ENCODE data around the gene PNKD.
"Not testable (repeated sequence)": the region's sequence is repeated elsewhere in the genome, so short reads cannot be mapped to it uniquely, and the experiment has no call there.

The PNKD gene

GRCh38 chr2:218291318-218292047 lies 21.2 kb downstream of the PNKD start:
- DNase-seq (ENCODE audit: low read depth, low spot score): no peak

DNA sequence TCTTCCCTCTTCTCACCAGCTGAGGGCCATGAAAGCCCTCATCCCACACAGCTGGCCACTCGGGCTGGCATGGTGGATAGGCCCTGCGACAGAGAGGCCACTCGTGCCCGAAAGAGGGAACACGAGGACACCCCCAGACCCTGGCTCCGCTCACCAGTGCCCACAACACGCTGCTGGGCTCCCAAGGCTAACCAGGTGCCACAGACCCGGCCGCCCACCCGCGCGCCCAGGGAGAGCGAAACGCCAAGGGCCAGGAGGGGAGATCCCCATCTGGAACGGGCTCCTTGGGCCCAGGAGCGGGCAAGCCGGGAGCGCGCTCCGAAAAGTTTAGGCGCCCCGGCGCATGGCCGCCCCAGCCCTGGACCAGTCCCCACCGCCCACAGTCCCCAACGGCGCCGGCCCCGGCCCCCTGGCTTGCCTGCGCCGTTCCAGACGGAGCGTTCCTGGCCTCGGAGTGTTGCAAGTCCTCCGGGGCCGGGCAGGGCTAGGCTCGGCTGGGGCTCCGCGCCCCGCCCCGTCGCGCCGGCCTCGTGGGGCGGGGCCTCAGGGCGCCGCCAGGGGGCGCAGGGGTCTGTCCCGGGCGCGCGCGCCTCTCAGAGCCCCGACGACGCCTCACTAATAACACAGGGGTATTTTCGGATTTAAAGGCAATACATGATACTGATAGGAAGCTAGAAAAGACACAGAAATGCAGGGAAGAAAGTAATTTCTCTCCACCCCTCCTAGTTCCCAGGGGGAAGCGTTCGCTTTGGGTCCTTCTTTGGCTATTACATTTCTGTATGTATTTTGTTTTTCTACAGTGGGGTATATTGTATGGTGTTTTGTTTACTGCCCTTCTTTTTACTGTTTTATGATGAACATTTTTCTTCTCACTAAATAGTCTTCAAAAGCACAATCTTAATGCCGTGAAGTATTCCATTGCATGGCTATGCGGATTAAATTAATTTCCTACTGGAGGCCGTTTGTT lies 22.0 kb downstream of the PNKD start, which contains the start of gene TMBIM1:
Gene TMBIM1 (minus strand): TSS at position 456 of the 967 bp plus-strand sequence. CDS start 10,362 bp downstream, outside the sequence.
- DNase-seq (ENCODE audit: low read depth, low spot score): peak; percentile 32

DNA sequence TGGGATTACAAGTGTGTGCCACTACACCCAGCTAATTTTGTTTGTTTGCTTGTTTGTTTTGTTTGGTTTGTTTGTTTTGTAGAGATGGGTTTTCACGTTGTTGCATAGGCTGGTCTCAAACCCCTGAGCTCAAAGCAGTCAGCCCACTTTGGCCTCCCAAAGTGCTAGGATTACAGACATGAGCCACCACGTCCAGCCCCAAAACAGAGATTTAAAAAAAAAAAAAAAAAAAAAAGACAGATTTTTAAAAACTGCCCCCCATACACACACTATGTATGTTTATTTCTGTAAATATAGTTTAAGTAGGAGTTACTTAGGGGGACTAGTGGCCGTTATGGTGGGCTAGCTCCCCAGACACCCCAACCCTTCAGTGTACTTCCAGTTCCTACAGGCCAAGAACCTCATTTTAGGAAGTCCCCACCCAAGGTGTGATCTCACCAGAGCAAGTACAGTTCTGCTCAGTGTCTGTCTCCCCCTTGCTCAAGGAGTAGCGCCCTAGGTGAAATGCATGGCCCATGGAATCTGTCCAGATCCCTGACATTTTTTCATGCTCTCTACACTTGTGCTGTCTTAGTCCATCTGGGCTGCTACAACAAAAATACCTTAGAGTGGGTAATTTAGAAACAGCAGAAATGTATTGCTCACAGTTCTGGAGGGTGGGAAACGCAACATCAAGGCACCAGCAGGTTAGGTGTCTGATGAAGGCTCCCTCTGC lies 23.6 kb downstream of the PNKD start:
- DNase-seq (ENCODE audit: low read depth, low spot score): no peak

DNA sequence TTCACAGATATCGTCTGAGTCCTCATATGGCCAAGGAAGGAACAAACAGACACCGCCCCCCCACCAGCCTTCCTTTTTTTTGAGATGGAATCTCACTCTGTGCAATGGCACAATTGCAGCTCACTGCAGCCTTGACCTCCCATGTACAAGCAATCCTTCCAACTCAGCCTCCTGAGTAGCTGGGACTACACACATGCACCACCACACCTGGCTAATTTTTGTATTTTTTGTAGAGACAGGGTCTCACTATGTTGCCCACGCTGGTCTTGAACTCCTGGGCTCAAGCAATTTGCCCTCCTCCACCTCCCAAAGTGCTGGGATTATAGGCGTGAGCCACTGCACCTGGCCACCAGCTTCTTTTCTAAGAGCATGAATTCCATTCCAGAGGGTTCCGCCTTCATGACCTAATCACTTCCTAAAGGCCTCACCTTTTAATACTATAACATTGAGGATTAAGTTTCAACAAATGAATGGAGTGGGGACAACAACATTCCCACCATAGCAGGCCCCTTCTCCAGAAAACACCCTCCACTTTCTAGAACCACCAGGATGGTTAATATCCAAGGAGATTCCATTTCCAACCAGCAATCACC lies 24.2 kb downstream of the PNKD start:
- DNase-seq (ENCODE audit: low read depth, low spot score): no peak

- no peak for DNase-seq (ENCODE audit: low read depth, low spot score)
Observed at GRCh38 chr2:218295029-218295428, 24.7 kb downstream of the PNKD start.

- no peak for DNase-seq (ENCODE audit: low read depth, low spot score)
Observed at GRCh38 chr2:218296200-218296599, 25.9 kb downstream of the PNKD start.

GRCh38 chr2:218296847-218297246 lies 26.5 kb downstream of the PNKD start:
- no peak for DNase-seq (ENCODE audit: low read depth, low spot score)

- no peak for DNase-seq (ENCODE audit: low read depth, low spot score)
Observed at GRCh38 chr2:218298314-218298875, 28.1 kb downstream of the PNKD start.

DNA sequence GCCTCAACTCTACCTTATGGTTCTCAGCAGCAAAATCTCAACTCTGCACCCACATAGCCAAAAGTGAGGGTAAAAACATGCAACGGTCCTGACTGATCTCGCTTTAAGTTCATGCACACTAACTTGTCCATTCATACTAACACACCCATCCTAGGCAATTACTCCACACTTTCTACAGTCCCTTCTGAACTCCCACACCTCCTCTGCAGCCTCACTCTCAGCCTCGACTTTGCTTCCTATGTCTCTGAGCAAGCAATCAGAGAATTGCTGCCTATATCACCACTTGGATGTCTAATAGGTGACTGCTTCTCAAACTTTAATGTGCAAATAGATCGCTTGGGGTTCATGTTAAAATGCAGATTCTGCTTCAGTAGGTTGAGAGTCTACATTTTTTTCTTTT lies 29.8 kb downstream of the PNKD start:
- no peak for DNase-seq (ENCODE audit: low read depth, low spot score)

DNA sequence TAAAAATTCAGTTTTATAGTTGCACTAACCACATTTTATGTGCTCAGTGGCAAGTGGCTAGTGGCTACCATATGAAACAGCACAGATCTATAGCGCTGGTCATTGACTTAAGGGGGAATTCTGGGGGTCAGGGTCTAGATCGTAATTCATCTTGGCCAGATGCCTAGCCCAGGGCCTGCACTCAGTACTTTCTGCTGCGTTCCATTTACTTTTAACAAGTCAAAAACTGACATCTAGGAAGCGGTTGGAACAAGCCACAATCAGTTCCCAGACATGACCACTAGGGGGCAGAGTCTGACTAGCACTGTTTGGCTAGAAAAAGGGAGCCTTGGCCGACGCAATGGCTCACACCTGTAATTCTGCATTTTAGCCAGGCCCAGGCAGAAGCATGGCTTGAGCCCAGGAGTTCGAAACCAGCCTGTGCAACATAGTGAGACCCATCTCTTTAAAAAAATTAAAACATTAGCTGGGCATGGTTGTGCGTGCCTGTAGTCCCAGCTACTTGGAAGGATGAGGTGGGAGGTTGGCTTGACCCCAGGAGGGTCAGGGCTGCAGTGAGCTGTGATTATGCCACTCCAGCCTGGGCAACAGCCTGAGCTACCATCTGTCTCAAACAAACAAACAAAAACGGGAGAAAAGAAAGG lies 31.0 kb downstream of the PNKD start:
- DNase-seq (ENCODE audit: low read depth, low spot score): peak; percentile 55

GRCh38 chr2:218305383-218305782 lies 35.1 kb downstream of the PNKD start:
- no peak for DNase-seq (ENCODE audit: low read depth, low spot score)

GRCh38 chr2:218306184-218306920 lies 36.0 kb downstream of the PNKD start:
- DNase-seq (ENCODE audit: low read depth, low spot score): no peak

GRCh38 chr2:218307415-218308090 lies 37.2 kb downstream of the PNKD start:
- no peak for DNase-seq (ENCODE audit: low read depth, low spot score)

DNA sequence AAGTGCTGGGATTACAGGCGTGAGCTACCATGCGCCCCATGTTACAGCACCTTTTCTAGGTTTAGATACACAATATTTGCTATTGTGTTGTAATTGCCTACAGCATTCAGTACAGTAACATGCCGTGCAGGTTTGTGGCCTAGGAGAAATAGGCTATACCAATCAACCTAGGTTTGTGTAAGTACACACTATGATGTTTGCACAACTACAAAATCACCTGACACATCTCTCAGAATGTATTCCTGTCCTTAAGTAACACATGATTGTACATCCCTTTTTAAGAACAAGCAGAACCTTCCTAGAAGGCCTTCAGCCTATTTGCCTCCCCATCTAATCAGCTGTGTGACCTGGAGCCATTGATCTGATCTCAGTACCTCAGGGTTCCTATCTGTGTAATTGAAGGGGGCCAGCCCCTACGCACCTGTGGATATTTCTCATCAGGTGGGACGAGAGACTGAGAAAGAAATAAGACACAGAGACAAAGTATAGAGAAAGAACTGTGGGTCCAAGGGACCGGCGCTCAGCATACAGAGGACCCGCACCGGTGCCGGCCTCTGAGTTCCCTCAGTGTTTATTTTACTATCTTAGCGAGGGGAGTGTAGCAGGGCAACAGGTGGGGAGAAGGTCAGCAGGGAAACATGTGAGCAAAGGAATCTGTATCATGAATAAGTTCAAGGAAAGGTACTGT lies 40.7 kb downstream of the PNKD start:
- DNase-seq (ENCODE audit: low read depth, low spot score): no peak

- not testable (repeated sequence) for DNase-seq (ENCODE audit: low read depth, low spot score)
Observed at GRCh38 chr2:218311541-218312266, 41.4 kb downstream of the PNKD start.

GRCh38 chr2:218312267-218312756 lies 42.0 kb downstream of the PNKD start:
- no peak for DNase-seq (ENCODE audit: low read depth, low spot score)

DNA sequence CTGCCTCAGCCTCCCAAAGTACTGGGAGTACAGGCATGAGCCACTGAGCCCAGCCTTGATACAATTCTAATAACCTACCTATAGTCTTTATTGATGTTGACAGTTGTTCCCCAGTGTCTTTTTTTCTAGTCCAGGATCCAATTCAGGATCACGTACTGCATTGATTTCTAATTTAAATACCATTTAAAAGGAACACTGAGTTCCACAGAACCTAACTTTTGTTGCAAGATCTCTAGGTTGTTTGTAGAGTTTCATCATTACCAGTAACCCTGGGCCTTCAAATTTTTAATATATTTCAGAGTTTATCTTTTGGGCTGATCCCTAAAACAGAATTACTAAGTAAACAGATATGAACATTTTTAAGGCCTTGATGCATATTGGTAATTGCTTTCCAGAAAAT lies 43.0 kb downstream of the PNKD start:
- DNase-seq (ENCODE audit: low read depth, low spot score): no peak

DNA sequence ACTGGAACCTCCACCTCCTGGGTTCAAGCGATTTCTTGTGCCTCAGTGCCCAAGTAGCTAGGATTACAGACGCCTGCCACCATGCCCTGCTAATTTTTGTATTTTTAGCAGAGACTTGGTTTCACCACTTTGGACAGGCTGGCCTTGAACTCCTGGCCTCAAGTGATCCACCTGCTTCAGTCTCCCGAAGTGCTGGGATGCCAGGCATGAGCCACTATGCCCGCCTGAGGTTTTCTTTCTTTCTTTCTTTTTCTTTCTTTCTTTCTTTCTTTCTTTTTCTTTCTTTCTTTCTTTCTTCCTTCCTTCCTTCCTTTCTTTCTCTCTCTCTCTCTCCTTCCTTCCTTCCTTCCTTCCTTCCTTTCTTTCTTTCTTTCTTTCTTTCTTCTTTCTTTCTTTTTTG lies 44.4 kb downstream of the PNKD start:
- not testable (repeated sequence) for DNase-seq (ENCODE audit: low read depth, low spot score)

Measured in smooth muscle cell of the brain vasculature (primary cell).